GM18858 (cell line): ENCODE data around the gene TNS2.
"Not testable (repeated sequence)": the region's sequence is repeated elsewhere in the genome, so short reads cannot be mapped to it uniquely, and the experiment has no call there.

Experiments
- ATAC-seq: cut with Tn5 transposase; IDR thresholded peaks from one replicate; pipeline ENCODE4 v1.9.1; 2021; ENCODE audit not compliant: unreplicated experiment

TNS2 gene

DNA sequence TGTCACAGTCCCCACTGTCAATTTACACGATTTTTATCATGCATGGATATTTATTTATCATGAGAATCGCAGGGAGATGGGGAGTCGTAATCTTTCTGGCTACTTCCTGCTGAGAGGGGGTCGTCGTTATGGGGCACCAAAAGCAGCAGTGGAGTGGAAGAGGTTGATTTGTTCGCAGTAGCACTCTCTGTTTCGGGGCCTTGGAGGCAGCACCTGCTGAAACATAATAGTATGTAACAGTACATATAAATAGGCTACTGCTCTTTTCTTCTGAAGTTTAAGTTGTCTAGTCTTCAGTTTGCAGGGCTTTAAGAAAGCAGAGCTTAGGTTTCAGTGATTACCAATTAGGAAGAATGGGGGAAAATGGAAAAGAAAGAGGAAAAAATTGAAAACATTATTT lies 57.3 kb downstream of the TNS2 start:
- ATAC-seq, result no peak

DNA sequence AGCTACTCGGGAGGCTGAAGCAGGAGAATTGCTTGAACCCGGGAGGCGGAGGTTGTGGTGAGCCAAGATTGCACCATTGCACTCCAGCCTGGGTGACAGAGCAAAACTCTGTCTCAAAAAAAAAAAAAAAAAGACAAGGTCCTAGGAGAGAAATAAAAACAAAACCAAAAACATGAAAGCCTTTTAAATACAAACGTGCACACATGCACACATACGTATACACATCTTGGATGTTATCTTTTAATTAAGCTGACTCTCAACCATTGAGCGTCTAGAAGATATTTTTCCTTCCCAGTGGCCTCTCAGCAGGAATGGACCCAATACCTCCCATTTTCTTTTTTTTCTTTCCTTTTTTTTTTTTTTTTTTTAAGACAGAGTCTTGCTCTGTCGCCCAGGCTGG lies 62.6 kb downstream of the TNS2 start:
- not testable (repeated sequence) for ATAC-seq

DNA sequence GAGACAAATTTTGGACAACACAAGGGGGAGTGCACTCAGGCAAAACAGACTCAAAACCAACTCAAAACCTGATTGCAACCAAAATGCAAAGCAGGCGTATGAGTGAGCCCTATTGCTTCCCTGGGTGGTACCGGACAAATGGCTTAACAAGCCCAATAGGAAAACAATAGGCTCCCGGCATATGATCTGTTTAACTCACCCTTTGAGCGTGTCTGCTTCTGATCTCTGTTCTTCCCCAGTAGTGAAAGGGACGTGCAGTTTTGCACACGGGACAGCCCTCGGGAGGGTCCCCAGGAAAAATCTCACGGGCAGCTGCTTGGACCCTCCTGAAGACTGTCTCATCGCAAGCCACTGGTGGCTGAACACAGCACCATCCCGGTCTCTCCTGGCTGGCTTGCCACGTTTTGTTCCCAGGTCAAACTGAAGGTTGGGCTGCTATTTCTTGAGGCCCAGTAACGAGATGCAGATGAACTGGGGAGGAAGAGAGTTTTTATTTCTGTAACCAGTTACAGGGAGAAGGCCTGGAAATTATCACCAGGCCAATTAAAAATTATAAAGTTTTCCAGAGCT lies 63.4 kb downstream of the TNS2 start:
- no peak for ATAC-seq

DNA sequence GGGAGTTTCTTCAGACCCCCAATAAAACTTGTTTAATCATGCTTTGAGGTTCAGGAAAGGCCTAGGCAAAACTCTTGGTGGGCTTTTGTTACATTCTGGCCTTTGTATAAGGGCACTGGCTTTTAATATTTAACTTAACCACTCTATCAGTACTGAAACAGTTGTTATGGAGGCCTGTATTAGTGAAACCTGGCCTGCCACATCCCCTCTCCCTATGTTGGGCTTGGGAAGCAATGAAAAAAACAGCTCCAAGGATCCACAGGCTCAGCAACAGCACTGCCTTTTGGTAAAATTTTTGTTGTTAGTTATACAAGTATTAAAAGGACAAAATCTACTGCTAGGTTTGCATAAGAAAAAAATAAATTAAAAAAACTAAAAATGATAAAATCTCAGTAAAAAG lies 64.1 kb downstream of the TNS2 start:
- no peak for ATAC-seq
